Activated CD8-positive, alpha-beta T cell treated with anti-CD3 and anti-CD28 coated beads for 36 hours (primary cell): ENCODE measurements around the gene CCDC74B. TPM values are rescaled to one million over a fixed set of nuclear protein-coding genes. Genes with fewer than 3 reads are reported as not detected.
"Not testable (repeated sequence)": the region's sequence is repeated elsewhere in the genome, so short reads cannot be mapped to it uniquely, and the experiment has no call there.

Experiments used
- ATAC-seq: fragments of 200-7000 bp; cut with Tn5 transposase; one replicate; pipeline ENCODE4 v1.10.0; 2021; ENCODE audit warnings: mild to moderate bottlenecking, moderate library complexity
- CTCF ChIA-PET: fragments of 350-600 bp; sonication (Branson Sonifier 250); formaldehyde crosslinking; loops from one replicate; lab custom pipeline; 2021; ENCODE audit warnings: antibody characterized with exemption; lab: Charles Lee
- POLR2A ChIA-PET: fragments of 350-600 bp; sonication (Branson Sonifier 250); formaldehyde crosslinking; loops from one replicate; lab custom pipeline; 2021; ENCODE audit warnings: antibody characterized with exemption; lab: Charles Lee
- DNase-seq: peaks from one replicate; pipeline ENCODE4 v3.0.0-alpha.2; 2020
- H3K27ac Mint-ChIP-seq: one replicate; pipeline ENCODE4 v1.8.0; 2021; ENCODE audit warnings: mild to moderate bottlenecking, mixed read lengths
- H3K27me3 Mint-ChIP-seq: one replicate; pipeline ENCODE4 v1.8.0; 2021; ENCODE audit warnings: mixed read lengths
- H3K36me3 Mint-ChIP-seq: one replicate; pipeline ENCODE4 v1.8.0; 2021; ENCODE audit warnings: low read depth, mixed read lengths
- H3K4me1 Mint-ChIP-seq: one replicate; pipeline ENCODE4 v1.8.0; 2021; ENCODE audit warnings: low read depth, mixed read lengths
- H3K4me3 Mint-ChIP-seq: one replicate; pipeline ENCODE4 v1.8.0; 2021; ENCODE audit warnings: mild to moderate bottlenecking, moderate library complexity, mixed read lengths
- H3K9me3 Mint-ChIP-seq: one replicate; pipeline ENCODE4 v1.8.0; 2021; ENCODE audit warnings: mixed read lengths
- CTCF ChIP-seq: fragments of 200-600 bp; IDR thresholded peaks from one replicate; pipeline ENCODE4 v1.8.0; 2022; ENCODE audit warnings: antibody characterized with exemption, mild to moderate bottlenecking
- intact Hi-C: fragments of 100-400 bp; cut with micrococcal nuclease; formaldehyde crosslinking; loops from one replicate; pipeline ENCODE4 v1.10.0; 2022
- total RNA-seq, 2 experiments: library from RNA; stranded (reverse); gene quantifications; one replicate each; pipeline ENCODE4 v1.2.3, GENCODE V29; 2021

CCDC74B gene
- total RNA-seq, 2 experiments from 2014 or later = 3.0 to 3.5 TPM

DNA sequence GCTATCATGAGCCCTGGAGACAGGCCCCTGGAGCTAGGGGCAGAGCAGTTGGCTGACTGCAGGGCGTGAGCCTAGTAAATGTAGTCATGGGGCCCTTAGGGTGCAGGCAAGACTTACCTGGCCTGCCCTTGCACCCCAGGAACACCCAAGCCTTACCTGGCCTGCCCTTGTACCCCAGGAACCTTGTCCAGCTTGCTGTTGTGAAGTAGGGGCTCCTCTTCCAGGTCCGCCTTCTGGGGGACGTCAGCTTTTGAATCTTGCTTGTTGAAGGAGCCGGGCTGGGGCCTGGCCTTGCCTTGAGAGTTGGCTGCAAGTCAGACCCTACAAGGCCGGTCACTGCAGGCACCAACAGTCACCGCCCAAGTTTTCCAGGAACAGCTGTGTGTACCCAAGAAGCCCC lies 3.9 kb downstream of the CCDC74B start:
- DNase-seq, H3K36me3 Mint-ChIP-seq, H3K9me3 Mint-ChIP-seq, H3K4me1 Mint-ChIP-seq, CTCF ChIA-PET, intact Hi-C loops, H3K4me3 Mint-ChIP-seq, ATAC-seq, H3K27ac Mint-ChIP-seq, H3K27me3 Mint-ChIP-seq, POLR2A ChIA-PET: not testable (repeated sequence)

DNA sequence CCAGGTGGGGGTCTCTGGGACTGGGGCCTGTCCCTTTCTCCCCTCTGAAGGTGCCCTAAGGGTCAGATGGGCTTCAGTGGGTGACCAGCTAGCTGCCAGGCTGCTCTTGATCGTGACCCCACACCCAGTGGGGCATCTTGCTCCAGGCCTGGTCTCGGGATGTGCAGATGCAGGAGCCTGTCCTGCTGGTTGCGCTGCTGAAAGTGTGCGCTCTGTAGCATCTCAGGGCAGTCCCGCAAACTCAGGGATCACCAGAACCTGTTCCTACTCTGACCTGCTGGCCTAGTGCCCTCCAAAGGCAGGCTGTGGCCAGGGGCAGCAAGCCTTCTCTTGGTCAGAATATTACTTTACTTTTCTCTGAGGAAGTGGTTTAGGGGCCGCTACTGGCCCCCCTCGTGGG lies 4.4 kb downstream of the CCDC74B start:
- POLR2A ChIA-PET, H3K4me1 Mint-ChIP-seq, H3K27me3 Mint-ChIP-seq, intact Hi-C loops, ATAC-seq, DNase-seq, H3K27ac Mint-ChIP-seq, H3K36me3 Mint-ChIP-seq, CTCF ChIA-PET, H3K9me3 Mint-ChIP-seq, H3K4me3 Mint-ChIP-seq: not testable (repeated sequence)

DNA sequence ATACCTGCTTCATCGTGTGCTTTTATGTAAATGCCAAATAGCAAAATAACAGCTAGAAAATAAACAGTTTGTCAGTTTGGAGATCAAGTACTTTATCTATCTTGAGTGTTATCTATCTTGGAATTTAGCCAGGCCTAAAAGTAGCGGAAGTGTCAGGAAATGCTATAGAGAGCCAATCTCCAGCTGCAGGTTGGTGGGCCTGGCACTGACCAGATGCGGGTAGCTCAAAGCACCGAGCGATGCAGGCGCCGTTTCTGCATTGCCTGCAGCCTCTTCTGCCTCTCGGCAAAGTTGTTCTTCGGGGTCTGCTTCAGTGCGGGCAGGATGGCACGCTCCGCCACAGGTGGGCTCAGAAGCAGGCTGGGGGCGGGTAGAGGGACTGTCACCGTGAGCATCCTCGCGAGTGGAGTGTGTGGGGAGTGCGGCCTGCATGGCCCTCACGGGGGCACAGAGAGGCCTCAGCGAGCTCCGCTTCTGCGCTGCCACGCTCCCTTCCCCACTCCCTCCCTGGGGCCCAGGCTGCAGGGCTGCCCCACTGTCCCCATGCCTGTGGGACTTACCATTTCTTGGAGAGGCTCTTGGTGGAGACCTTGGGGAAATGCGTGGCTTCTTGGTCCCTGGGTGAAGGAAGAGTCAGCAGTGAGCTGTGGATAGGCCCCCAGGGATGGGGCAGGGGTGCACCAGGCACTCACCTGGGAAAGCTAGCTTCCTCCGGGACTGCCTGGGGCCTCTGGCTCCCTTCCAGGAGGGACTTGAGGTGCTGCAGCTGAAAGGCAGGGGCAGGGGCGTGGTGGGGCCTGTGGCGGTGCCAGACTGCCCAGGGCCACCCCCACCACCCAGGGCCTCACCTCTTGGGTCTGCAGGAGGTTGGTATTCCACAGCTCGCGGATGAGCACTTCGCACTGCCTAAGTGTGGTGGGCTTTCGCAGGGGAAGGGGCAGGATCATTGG lies 5.3 kb downstream of the CCDC74B start:
- intact Hi-C loops, H3K27me3 Mint-ChIP-seq, H3K9me3 Mint-ChIP-seq, ATAC-seq, POLR2A ChIA-PET, H3K27ac Mint-ChIP-seq, CTCF ChIA-PET, H3K4me3 Mint-ChIP-seq, H3K4me1 Mint-ChIP-seq, DNase-seq, H3K36me3 Mint-ChIP-seq: not testable (repeated sequence)

DNA sequence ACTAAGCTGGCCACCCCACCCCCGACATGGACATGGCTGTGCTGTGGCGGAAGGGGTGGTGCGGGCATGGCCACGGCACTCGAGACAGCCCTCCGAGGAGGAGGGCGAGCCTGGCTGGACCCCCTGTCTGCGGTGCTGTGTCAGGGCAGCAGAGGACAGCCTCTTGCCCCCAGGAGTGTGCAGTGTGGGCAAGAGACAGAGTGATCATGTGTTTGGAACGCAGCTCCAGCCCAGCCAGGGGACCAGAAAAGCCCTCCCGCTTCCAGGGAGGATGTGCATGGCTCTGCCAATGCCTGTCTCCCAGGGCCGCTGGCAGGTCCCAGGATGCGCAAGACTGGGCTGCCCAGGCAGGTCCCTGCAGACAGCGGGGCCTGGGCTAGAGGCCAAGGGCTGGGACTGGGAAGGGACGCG lies 6.1 kb downstream of the CCDC74B start:
- CTCF ChIA-PET, intact Hi-C loops, ATAC-seq, DNase-seq, H3K27ac Mint-ChIP-seq, POLR2A ChIA-PET, H3K4me3 Mint-ChIP-seq, H3K36me3 Mint-ChIP-seq, H3K9me3 Mint-ChIP-seq, H3K27me3 Mint-ChIP-seq, H3K4me1 Mint-ChIP-seq: not testable (repeated sequence)

DNA sequence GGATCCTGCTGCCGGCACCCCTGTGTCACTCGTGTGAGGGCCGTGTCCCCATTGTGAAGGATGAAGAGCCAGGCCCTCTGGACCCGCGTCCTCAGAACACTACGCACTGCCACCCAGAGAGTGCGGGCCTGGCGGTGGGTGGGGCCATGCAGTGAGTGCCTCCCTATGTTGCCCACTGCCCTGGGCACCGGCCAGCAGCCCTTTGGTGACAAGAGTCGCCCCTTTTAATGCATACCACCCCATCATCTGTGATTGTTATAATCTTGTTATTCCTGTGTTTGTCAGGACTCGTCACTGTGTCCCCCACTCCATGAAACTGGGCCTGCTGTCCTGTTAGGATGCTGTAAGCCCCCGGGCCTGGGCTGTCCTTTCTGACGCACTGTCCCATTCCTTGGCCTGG lies 6.6 kb downstream of the CCDC74B start:
- CTCF ChIA-PET = not testable (repeated sequence)

GRCh38 chr2:130137118-130137517 lies 7.8 kb downstream of the CCDC74B start:
- H3K4me3 Mint-ChIP-seq, ATAC-seq, H3K27ac Mint-ChIP-seq, H3K27me3 Mint-ChIP-seq, H3K4me1 Mint-ChIP-seq, POLR2A ChIA-PET, CTCF ChIA-PET, intact Hi-C loops, H3K36me3 Mint-ChIP-seq, DNase-seq, H3K9me3 Mint-ChIP-seq: not testable (repeated sequence)

More for the DNA sequence above, 6.6 kb downstream of the CCDC74B start:
- ATAC-seq, H3K4me1 Mint-ChIP-seq, H3K27ac Mint-ChIP-seq, H3K27me3 Mint-ChIP-seq, DNase-seq, intact Hi-C loops, H3K36me3 Mint-ChIP-seq, H3K4me3 Mint-ChIP-seq, POLR2A ChIA-PET, H3K9me3 Mint-ChIP-seq: not testable (repeated sequence)

DNA sequence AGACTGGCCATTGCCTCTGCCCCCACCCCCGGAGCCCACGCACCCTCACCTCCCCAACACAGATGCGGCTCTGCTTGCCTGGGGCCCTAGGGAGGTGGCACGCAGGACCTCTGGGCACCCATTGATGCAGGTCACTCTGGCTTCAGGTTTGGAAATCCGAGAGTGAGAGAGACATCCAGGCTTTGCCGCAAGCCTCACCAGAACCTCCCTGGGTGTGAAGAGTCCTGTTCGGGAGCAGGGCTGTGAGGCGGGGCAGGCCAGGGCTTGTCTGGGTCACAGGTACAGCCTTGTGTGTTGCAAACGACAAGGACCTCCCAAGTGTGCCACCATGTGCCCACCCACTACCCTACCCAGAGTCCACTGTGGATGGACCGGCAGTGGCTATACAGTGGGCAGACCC lies 8.4 kb downstream of the CCDC74B start:
- ATAC-seq, DNase-seq, H3K4me3 Mint-ChIP-seq, POLR2A ChIA-PET, intact Hi-C loops, H3K36me3 Mint-ChIP-seq, H3K9me3 Mint-ChIP-seq, H3K4me1 Mint-ChIP-seq, H3K27me3 Mint-ChIP-seq, H3K27ac Mint-ChIP-seq, CTCF ChIA-PET: not testable (repeated sequence)

- Mint-ChIP-seq H3K4me1 (no peaks in the 10 kb centered on the region), H3K4me3 (no peak overlapping the region), H3K27me3 (no peaks in the 10 kb centered on the region), H3K9me3 (no peaks in the 10 kb centered on the region), H3K27ac (no peak overlapping the region), H3K36me3 (no peaks in the 10 kb centered on the region)
- ChIA-PET POLR2A (no interaction called here), CTCF (no interaction called here)
- intact Hi-C loops = no loop called here
- no peak for TF ChIP-seq CTCF
- DNase-seq = no peak
- no peak for ATAC-seq
Observed at GRCh38 chr2:130135692-130136541, 9.0 kb downstream of the CCDC74B start.

DNA sequence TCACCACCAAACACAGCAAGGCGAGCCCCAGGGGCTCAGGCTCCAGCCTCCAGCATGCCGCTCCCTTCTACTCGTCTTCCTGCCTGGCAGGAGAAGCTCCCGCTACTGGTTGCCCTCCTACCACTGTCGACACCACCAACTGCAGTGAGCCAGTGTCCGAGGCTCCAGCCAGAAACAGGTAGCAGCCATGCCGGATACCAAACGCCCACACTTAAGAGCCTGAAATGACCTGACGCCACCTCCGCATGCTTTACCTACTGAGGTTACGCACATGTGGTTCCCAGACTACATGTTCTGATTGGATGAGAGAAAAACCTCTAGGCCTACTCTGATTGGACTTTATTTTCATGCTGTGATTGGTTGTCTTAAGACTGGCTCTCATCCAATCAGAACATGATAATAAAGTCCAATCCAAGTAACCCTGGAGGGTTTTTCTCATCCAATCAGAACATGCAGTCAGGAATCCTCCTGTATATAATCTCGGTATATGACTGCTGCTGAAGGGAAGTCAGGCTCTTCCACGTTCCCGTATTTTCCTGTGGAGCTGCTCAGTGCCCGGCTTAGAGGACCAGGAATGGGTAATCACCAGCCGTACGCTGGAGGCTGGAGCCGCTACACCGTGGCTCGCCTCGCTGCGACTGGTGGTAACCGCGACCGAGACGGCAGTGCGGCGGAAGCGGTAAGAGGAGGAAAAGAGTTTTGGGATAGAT lies 15.6 kb downstream of the CCDC74B start, which contains the start of gene POTEF:
POTEF (minus strand) TSS at position 103 of the 710 bp plus-strand sequence. CDS start 8,707 bp downstream, outside the sequence.
- H3K27me3 Mint-ChIP-seq, H3K36me3 Mint-ChIP-seq, H3K4me3 Mint-ChIP-seq, CTCF ChIA-PET, DNase-seq, H3K27ac Mint-ChIP-seq, intact Hi-C loops, POLR2A ChIA-PET, ATAC-seq, H3K9me3 Mint-ChIP-seq, H3K4me1 Mint-ChIP-seq: not testable (repeated sequence)

GRCh38 chr2:130128464-130128863 lies 16.4 kb downstream of the CCDC74B start:
- H3K9me3 Mint-ChIP-seq, H3K4me1 Mint-ChIP-seq, H3K27me3 Mint-ChIP-seq, ATAC-seq, POLR2A ChIA-PET, DNase-seq, intact Hi-C loops, H3K27ac Mint-ChIP-seq, H3K36me3 Mint-ChIP-seq, CTCF ChIA-PET, H3K4me3 Mint-ChIP-seq: not testable (repeated sequence)
